HEK293 (cell line): Measurements from ENCODE around the gene TARS2.

Experiments
- CTCF ChIP-seq: fragments of 450-650 bp; formaldehyde crosslinking; IDR thresholded peaks from 2 replicates; pipeline ENCODE4 v1.5.1; 2016; ENCODE audit warnings: missing biosample characterization, missing genetic modification characterization
- PRDM10 ChIP-seq: fragments of 450-650 bp; formaldehyde crosslinking; IDR thresholded peaks from 2 replicates; pipeline ENCODE4 v1.5.1; 2016; ENCODE audit warnings: missing biosample characterization, missing genetic modification characterization
- ZBTB44 ChIP-seq: fragments of 450-650 bp; IDR thresholded peaks from 2 replicates; pipeline ENCODE4 v1.5.1; 2018; ENCODE audit warnings: missing biosample characterization, mild to moderate bottlenecking, missing genetic modification characterization
- ZNF114 ChIP-seq: fragments of 450-650 bp; formaldehyde crosslinking; IDR thresholded peaks from 2 replicates; pipeline ENCODE4 v1.5.0; 2017; ENCODE audit warnings: missing biosample characterization, missing genetic modification characterization
- ZNF184 ChIP-seq: fragments of 450-650 bp; IDR thresholded peaks from 2 replicates; pipeline ENCODE4 v1.5.1; 2018; ENCODE audit warnings: missing biosample characterization, mild to moderate bottlenecking, missing genetic modification characterization
- ZNF426 ChIP-seq: fragments of 450-650 bp; formaldehyde crosslinking; IDR thresholded peaks from 2 replicates; pipeline ENCODE4 v1.5.1; 2017; ENCODE audit warnings: missing biosample characterization, missing genetic modification characterization, mild to moderate bottlenecking, inconsistent platforms, moderate library complexity
- ZNF549 ChIP-seq: fragments of 450-650 bp; IDR thresholded peaks from 2 replicates; pipeline ENCODE4 v1.5.1; 2018; ENCODE audit warnings: missing biosample characterization, missing genetic modification characterization, mild to moderate bottlenecking, inconsistent platforms, moderate library complexity

- TF ChIP-seq ZNF184 (tag by site-specific recombination) (no peak), CTCF (tag by site-specific recombination) (no peak), ZNF549 (tag by site-specific recombination) (no peak), ZNF114 (no peak), ZNF426 (tag by site-specific recombination) (no peak), ZBTB44 (tag by site-specific recombination) (no peak), PRDM10 (tag by site-specific recombination) (no peak)
These were observed 62.4 kb downstream of the TARS2 start for GRCh38 chr1:150549496-150550221.
